HepG2 (cell line): Measurements from ENCODE around the gene ZBTB22. TPM values are rescaled to one million over a fixed set of nuclear protein-coding genes. Genes with fewer than 3 reads are reported as not detected.

Source experiments
- ARNT ChIP-seq: fragments of 450-650 bp; IDR thresholded peaks from 2 replicates; pipeline ENCODE4 v1.6.1; 2017
- MYC ChIP-seq: sonication (generic); formaldehyde crosslinking; IDR thresholded peaks from 2 replicates; pipeline ENCODE4 v1.9.0; 2021; ENCODE audit warnings: missing genetic modification reagents, borderline replicate concordance
- RFX5 ChIP-seq: IDR thresholded peaks from 2 replicates; pipeline ENCODE4 v1.6.1; 2011; ENCODE audit warnings: low read depth, low read length, improper control_type of control experiment
- RNF2 ChIP-seq: fragments of 450-650 bp; conservative IDR thresholded peaks from 2 replicates; pipeline ENCODE4 v1.6.1; 2016; ENCODE audit warnings: low read depth
- RXRB ChIP-seq: IDR thresholded peaks from 2 replicates; pipeline ENCODE4 v1.6.1; 2016; ENCODE audit warnings: borderline replicate concordance, missing genetic modification reagents, missing compliant biosample characterization
- TEAD2 ChIP-seq: sonication (generic); formaldehyde crosslinking; IDR thresholded peaks from 2 replicates; pipeline ENCODE4 v1.9.0; 2021; ENCODE audit warnings: missing genetic modification reagents
- ZBTB20 ChIP-seq: sonication (generic); formaldehyde crosslinking; IDR thresholded peaks from 2 replicates; pipeline ENCODE4 v1.8.1; 2023; ENCODE audit warnings: missing genetic modification reagents, low read depth, mild to moderate bottlenecking, borderline replicate concordance
- ZBTB38 ChIP-seq: sonication (generic); formaldehyde crosslinking; IDR thresholded peaks from 2 replicates; pipeline ENCODE4 v1.5.1; 2020; ENCODE audit warnings: mild to moderate bottlenecking, missing genetic modification reagents
- ZBTB42 ChIP-seq: sonication (generic); formaldehyde crosslinking; IDR thresholded peaks from 2 replicates; pipeline ENCODE4 v1.5.0; 2020; ENCODE audit warnings: mild to moderate bottlenecking, missing genetic modification reagents
- ZEB1 ChIP-seq: IDR thresholded peaks from 2 replicates; pipeline ENCODE4 v1.6.1; 2012; ENCODE audit warnings: mild to moderate bottlenecking, low read depth, inconsistent platforms; ENCODE audit not compliant: insufficient replicate concordance
- ZNF160 ChIP-seq: sonication (generic); formaldehyde crosslinking; IDR thresholded peaks from 2 replicates; pipeline ENCODE4 v1.8.0; 2022; ENCODE audit warnings: mild to moderate bottlenecking, inconsistent platforms, missing genetic modification reagents
- ZNF232 ChIP-seq: sonication (generic); formaldehyde crosslinking; IDR thresholded peaks from 2 replicates; pipeline ENCODE4 v1.4.0; 2020; ENCODE audit warnings: missing genetic modification reagents, borderline replicate concordance
- ZNF430 ChIP-seq: sonication (generic); formaldehyde crosslinking; IDR thresholded peaks from 2 replicates; pipeline ENCODE4 v1.9.0; 2021; ENCODE audit warnings: mild to moderate bottlenecking, missing genetic modification reagents
- ZNF792 ChIP-seq: IDR thresholded peaks from 2 replicates; pipeline ENCODE4 v1.6.1; 2016
- polyA plus RNA-seq, 8 experiments: library from polyadenylated mRNA; depleted of rRNA in 3 of 8; stranded (reverse) in 7 of 8; unstranded in 1 of 8; fragments of >200 nt; fragmentation: Illumina TruSeq in 4 of 8; extraction: Trizol in 4 of 8; gene quantifications; 2 replicates each; pipeline versions ENCODE4 v1.2.1 to v1.2.3, GENCODE V29; 2011 to 2016; ENCODE audit warnings: low read depth in 4 of 8, missing spikeins in 1 of 8, mixed read lengths in 1 of 8; ENCODE audit not compliant: insufficient read depth in 1 of 8
- total RNA-seq, 5 experiments: library from RNA; depleted of rRNA; stranded (reverse); fragments of >200 nt; fragmentation: Illumina TruSeq; extraction: Trizol; gene quantifications; 2 replicates each; pipeline ENCODE4 v1.2.3, GENCODE V29; 2016; ENCODE audit warnings: low read depth in 1 of 5
- TF ChIP-seq, protein P1 (sequence below): sonication (generic); formaldehyde crosslinking; IDR thresholded peaks from 2 replicates; pipeline ENCODE4 v1.4.0; 2020; ENCODE audit warnings: missing genetic modification reagents
- TF ChIP-seq, protein P2 (sequence below): IDR thresholded peaks from 2 replicates; pipeline ENCODE4 v1.6.1; 2016; ENCODE audit warnings: low read depth, control low read depth
- TF ChIP-seq, protein P3 (sequence below): sonication (generic); formaldehyde crosslinking; IDR thresholded peaks from 2 replicates; pipeline ENCODE4 v1.5.0; 2020; ENCODE audit warnings: mild to moderate bottlenecking, missing genetic modification reagents
- TF ChIP-seq, protein P4 (sequence below): IDR thresholded peaks from 2 replicates; pipeline ENCODE4 v1.6.1; 2016; ENCODE audit warnings: control low read depth
- TF ChIP-seq, protein P5 (sequence below): sonication (generic); formaldehyde crosslinking; IDR thresholded peaks from 2 replicates; pipeline ENCODE4 v1.4.0; 2020; ENCODE audit warnings: low read depth, mild to moderate bottlenecking, missing genetic modification reagents

The ZBTB22 gene
- total and polyA plus RNA-seq, 2 of the 13 experiments (the other 11 are each of a cell fraction or from before 2014, with no cell fraction given) = 8.0 to 10.6 TPM

DNA sequence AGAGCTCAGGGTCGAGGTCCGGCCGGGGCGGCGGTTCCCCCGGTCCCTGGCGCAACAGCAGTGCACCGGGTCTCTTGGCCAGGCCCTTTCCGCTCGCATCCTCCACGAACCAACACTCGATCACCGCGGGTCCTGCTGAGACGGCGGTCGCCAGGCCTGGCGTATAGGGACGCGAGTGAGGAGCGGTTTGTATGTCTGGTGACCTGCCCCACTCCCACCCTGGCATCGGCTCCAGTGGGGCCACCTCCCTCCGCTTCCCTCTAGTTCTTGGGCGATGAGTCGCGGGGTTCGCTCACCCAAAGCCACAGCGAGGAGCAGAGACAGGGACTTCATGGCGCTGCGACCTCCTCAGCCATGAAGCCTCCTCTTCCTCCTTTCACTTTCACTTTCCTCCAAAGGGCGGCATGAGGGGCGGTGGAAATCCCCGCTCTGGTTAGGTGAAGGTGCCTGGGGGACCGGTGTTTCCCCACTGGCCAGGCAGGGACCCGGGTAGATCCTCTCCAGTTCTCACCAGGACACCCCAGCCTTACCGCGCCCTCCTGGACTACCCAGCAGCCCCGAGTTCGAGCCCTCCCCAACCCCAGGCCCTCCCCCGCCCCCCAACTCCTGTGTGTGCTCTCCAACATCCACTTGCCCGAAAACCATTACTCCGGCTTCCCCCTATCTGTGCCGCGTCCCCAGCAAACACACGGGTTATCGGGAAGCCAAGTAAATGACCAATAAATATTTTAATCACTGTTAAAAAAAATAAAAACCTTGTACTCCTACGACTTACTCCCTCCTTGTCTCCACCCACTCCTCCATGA lies 3.6 kb downstream of the ZBTB22 start, which contains the start of gene TAPBP (continued):
- TF ChIP-seq ZEB1 (no peak), ZBTB38 (CRISPR knock-in tag) (peak; percentile 33; the same call in 1 of the 2 replicates), ARNT (no peak), MYC (CRISPR knock-in tag) (peak; percentile 42; the same call in 1 of the 2 replicates), ZBTB42 (CRISPR knock-in tag) (no peak), ZBTB20 (CRISPR knock-in tag) (peak; percentile 66; the same call in 1 of the 2 replicates), ZNF160 (CRISPR knock-in tag) (no peak), ZNF430 (CRISPR knock-in tag) (peak; percentile 86), TEAD2 (CRISPR knock-in tag) (no peak), ZNF792 (CRISPR knock-in tag) (peak; percentile 17; the same call in 1 of the 2 replicates), ZNF232 (CRISPR knock-in tag) (no peak), RXRB (CRISPR knock-in tag) (0 out of 2 replicates have a peak, but pooled peaks have one; percentile 9), RFX5 (no peak), RNF2 (no peak)
- TF ChIP-seq, protein P1, sequence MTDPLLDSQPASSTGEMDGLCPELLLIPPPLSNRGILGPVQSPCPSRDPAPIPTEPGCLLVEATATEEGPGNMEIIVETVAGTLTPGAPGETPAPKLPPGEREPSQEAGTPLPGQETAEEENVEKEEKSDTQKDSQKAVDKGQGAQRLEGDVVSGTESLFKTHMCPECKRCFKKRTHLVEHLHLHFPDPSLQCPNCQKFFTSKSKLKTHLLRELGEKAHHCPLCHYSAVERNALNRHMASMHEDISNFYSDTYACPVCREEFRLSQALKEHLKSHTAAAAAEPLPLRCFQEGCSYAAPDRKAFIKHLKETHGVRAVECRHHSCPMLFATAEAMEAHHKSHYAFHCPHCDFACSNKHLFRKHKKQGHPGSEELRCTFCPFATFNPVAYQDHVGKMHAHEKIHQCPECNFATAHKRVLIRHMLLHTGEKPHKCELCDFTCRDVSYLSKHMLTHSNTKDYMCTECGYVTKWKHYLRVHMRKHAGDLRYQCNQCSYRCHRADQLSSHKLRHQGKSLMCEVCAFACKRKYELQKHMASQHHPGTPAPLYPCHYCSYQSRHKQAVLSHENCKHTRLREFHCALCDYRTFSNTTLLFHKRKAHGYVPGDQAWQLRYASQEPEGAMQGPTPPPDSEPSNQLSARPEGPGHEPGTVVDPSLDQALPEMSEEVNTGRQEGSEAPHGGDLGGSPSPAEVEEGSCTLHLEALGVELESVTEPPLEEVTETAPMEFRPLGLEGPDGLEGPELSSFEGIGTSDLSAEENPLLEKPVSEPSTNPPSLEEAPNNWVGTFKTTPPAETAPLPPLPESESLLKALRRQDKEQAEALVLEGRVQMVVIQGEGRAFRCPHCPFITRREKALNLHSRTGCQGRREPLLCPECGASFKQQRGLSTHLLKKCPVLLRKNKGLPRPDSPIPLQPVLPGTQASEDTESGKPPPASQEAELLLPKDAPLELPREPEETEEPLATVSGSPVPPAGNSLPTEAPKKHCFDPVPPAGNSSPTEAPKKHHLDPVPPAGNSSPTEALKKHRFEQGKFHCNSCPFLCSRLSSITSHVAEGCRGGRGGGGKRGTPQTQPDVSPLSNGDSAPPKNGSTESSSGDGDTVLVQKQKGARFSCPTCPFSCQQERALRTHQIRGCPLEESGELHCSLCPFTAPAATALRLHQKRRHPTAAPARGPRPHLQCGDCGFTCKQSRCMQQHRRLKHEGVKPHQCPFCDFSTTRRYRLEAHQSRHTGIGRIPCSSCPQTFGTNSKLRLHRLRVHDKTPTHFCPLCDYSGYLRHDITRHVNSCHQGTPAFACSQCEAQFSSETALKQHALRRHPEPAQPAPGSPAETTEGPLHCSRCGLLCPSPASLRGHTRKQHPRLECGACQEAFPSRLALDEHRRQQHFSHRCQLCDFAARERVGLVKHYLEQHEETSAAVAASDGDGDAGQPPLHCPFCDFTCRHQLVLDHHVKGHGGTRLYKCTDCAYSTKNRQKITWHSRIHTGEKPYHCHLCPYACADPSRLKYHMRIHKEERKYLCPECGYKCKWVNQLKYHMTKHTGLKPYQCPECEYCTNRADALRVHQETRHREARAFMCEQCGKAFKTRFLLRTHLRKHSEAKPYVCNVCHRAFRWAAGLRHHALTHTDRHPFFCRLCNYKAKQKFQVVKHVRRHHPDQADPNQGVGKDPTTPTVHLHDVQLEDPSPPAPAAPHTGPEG = no peak
- TF ChIP-seq, protein P2, sequence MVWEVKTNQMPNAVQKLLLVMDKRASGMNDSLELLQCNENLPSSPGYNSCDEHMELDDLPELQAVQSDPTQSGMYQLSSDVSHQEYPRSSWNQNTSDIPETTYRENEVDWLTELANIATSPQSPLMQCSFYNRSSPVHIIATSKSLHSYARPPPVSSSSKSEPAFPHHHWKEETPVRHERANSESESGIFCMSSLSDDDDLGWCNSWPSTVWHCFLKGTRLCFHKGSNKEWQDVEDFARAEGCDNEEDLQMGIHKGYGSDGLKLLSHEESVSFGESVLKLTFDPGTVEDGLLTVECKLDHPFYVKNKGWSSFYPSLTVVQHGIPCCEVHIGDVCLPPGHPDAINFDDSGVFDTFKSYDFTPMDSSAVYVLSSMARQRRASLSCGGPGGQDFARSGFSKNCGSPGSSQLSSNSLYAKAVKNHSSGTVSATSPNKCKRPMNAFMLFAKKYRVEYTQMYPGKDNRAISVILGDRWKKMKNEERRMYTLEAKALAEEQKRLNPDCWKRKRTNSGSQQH (CRISPR knock-in tag) = no peak
- TF ChIP-seq, protein P3, sequence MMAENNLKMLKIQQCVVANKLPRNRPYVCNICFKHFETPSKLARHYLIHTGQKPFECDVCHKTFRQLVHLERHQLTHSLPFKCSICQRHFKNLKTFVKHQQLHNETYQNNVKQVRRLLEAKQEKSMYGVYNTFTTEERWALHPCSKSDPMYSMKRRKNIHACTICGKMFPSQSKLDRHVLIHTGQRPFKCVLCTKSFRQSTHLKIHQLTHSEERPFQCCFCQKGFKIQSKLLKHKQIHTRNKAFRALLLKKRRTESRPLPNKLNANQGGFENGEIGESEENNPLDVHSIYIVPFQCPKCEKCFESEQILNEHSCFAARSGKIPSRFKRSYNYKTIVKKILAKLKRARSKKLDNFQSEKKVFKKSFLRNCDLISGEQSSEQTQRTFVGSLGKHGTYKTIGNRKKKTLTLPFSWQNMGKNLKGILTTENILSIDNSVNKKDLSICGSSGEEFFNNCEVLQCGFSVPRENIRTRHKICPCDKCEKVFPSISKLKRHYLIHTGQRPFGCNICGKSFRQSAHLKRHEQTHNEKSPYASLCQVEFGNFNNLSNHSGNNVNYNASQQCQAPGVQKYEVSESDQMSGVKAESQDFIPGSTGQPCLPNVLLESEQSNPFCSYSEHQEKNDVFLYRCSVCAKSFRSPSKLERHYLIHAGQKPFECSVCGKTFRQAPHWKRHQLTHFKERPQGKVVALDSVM (CRISPR knock-in tag) = peak; percentile 51; the same call in 1 of the 2 replicates
- TF ChIP-seq, protein P4, sequence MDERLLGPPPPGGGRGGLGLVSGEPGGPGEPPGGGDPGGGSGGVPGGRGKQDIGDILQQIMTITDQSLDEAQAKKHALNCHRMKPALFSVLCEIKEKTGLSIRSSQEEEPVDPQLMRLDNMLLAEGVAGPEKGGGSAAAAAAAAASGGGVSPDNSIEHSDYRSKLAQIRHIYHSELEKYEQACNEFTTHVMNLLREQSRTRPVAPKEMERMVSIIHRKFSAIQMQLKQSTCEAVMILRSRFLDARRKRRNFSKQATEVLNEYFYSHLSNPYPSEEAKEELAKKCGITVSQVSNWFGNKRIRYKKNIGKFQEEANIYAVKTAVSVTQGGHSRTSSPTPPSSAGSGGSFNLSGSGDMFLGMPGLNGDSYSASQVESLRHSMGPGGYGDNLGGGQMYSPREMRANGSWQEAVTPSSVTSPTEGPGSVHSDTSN = no peak
- TF ChIP-seq, protein P5, sequence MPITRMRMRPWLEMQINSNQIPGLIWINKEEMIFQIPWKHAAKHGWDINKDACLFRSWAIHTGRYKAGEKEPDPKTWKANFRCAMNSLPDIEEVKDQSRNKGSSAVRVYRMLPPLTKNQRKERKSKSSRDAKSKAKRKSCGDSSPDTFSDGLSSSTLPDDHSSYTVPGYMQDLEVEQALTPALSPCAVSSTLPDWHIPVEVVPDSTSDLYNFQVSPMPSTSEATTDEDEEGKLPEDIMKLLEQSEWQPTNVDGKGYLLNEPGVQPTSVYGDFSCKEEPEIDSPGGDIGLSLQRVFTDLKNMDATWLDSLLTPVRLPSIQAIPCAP (CRISPR knock-in tag) = peak; percentile 100
